LoVo (cell line): Measurements from ENCODE around the gene NDRG2.

ENCODE experiments used
- DNase-seq: peaks from one replicate; pipeline ENCODE4 v3.0.0-alpha.2; 2016; ENCODE audit warnings: low spot score

NDRG2 gene

GRCh38 chr14:20969336-20969735, 55.5 kb downstream of the NDRG2 start:
- DNase-seq: no peak
